Fibroblast of pulmonary artery (primary cell): Measurements from ENCODE around the gene PLEKHM3.
"Not testable (repeated sequence)": the region's sequence is repeated elsewhere in the genome, so short reads cannot be mapped to it uniquely, and the experiment has no call there.

ENCODE experiments used
- DNase-seq: peaks from one replicate; pipeline ENCODE4 v3.0.0-alpha.2; 2010; ENCODE audit warnings: low read depth
- H3K4me3 ChIP-seq: replicated peaks from 2 replicates; pipeline ENCODE4 v1.5.1; 2011; ENCODE audit warnings: low read depth, mild to moderate bottlenecking, control low read depth, low read length, moderate library complexity
- TF ChIP-seq, protein P1 (sequence below): IDR thresholded peaks from 2 replicates; pipeline ENCODE4 v1.5.1; 2011; ENCODE audit warnings: mild to moderate bottlenecking, control low read depth, low read length, inconsistent platforms; ENCODE audit errors: missing control alignments

PLEKHM3 gene

DNA sequence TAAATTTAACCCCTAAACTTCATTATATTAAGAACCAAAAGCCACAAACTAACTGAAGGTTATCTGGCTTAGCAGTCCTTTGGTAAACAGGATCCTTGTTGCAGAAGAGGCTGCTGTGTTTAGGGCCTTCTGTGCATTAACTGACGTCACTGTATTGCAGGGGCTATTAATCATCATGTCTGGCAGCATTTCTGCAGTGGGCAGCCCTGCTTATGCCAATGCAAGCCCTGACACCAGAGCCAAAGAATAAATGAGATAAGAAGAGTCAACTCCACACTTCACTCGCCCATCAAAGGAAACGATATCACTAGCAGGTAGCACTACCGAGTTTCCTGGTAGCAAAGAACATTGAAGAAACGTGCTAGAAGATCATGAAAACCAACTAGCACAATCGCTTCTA, 110.6 kb downstream of the PLEKHM3 start:
- H3K4me3 ChIP-seq, result no peak overlapping the region
- TF ChIP-seq, protein P1, sequence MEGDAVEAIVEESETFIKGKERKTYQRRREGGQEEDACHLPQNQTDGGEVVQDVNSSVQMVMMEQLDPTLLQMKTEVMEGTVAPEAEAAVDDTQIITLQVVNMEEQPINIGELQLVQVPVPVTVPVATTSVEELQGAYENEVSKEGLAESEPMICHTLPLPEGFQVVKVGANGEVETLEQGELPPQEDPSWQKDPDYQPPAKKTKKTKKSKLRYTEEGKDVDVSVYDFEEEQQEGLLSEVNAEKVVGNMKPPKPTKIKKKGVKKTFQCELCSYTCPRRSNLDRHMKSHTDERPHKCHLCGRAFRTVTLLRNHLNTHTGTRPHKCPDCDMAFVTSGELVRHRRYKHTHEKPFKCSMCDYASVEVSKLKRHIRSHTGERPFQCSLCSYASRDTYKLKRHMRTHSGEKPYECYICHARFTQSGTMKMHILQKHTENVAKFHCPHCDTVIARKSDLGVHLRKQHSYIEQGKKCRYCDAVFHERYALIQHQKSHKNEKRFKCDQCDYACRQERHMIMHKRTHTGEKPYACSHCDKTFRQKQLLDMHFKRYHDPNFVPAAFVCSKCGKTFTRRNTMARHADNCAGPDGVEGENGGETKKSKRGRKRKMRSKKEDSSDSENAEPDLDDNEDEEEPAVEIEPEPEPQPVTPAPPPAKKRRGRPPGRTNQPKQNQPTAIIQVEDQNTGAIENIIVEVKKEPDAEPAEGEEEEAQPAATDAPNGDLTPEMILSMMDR, result no peak
- DNase-seq, result no peak

DNA sequence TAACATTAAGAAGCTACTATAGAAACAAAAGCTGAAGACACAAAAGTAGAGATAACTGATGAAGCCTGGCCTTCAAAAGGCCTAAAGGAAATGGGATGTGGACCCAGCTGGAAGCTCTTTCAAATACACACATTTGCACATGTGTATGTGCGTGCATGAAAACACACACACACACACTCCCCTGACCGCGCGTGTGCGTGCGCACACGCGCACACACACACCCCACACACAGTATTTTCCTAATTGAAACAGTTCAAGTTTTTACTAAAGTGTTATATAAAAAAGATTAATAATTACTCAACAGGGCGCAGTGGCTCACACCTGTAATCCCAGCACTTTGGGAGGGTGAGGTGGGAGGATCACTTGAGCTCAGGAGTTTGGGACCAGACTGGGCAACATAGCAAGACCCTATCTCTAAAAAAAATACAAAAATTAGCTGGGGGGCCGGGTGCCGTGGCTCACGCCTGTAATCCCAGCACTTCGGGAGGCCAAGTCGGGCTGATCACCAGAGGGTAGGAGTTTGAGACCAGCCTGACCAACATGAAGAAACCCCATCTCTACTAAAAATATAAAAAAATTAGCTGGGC, 111.5 kb downstream of the PLEKHM3 start:
- no peak for DNase-seq
- no peak overlapping the region for H3K4me3 ChIP-seq
- TF ChIP-seq, protein P1, result no peak

DNA sequence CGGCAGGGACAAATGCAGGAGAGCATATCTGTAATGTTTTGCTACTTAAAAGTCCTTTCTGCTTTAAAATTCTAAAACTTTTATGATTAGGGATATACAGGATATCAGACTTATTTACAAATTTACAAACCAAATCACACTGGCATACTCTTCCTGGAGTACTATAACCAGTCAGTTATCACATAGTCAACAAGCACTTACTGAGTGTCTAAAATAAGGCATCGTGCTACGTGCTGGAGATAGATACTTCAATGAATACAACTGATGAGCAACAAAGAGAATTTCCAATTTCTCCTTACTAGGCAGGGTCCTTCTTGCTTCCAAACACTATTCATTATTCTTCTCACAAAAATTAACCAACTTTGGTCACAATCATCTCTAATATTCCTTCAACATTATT, 113.5 kb downstream of the PLEKHM3 start:
- DNase-seq, result no peak
- TF ChIP-seq, protein P1, result no peak

DNA sequence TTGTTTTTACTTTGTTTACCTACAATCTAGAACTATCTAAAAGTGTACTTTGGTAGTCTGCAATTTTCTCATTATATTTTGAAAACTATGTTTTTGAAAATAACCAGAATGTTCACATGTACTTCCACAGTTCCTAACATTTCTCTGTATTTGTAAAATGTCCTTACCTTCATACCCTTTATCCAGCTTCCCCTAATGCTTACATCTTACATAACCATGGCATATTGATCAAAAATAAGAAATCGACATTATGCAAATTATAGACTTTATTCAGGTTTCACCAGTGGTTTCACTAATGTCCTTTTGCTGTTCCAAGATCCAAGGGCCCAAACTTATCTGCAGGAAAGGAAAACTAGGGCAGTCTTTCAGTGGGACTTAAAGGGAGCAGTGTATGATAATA, 114.1 kb downstream of the PLEKHM3 start:
- H3K4me3 ChIP-seq, result no peak overlapping the region
- TF ChIP-seq, protein P1, result no peak
- no peak for DNase-seq

More for the DNA sequence above, 113.5 kb downstream of the PLEKHM3 start:
- no peak overlapping the region for H3K4me3 ChIP-seq

DNA sequence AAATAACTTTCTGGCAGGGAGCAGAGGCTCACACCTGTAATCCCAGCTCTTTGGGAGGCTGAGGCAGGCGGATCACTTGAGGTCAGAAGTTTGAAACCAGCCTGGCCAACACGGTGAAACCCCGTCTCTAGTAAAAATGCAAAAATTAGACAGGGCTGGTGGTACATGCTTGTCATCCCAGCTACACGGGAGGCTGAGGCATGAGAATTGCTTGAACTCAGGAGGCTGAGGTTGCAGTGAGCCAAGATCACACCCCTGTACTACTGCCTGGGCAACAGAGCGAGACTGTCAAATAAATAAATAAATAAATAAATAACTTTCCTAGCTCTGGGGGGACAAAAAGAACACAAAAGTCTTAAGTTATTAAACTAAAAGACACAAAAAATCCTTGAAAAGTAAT, 118.8 kb downstream of the PLEKHM3 start:
- H3K4me3 ChIP-seq, DNase-seq: not testable (repeated sequence)

DNA sequence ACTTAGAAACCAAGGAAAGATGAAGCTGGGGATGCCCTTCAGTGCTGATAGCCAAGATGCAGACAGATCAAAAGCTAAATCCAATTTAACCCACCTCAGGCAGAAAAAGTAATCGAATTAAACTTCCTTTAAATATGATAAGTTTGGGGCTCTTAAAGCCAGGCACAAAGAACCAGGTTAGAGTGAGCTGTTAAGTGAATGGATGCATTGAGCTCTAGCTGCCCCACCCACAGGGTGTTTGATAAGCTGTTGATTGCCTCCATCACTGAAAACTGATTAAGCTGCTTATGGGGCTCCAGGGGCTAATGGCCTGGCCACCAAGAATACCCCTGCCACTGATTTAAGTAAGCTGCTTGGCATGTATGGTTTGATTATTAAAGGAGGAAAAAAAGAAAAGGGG, 119.8 kb downstream of the PLEKHM3 start:
- no peak overlapping the region for H3K4me3 ChIP-seq
- no peak for DNase-seq
- TF ChIP-seq, protein P1, result no peak

DNA sequence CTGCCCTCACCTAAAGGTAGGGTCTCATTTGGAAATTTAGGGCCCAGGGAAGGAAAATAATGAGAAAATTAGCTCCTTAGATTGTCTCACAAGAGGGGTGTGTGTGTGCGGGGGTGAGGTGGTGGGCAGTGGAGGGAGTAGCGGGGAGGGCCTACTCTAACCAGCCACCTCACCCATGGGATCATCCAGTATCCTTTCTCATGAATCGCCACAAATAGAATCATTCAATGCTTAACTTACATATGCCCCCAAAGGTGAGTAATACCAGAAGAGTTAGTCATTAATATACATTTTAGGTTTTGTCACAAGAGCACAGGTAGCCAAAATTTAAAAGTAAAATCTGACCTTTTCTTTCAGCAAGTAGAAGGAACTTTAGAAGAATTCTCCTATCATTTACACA, 122.1 kb downstream of the PLEKHM3 start:
- TF ChIP-seq, protein P1, result no peak

More for the DNA sequence above, 122.1 kb downstream of the PLEKHM3 start:
- H3K4me3 ChIP-seq, result no peak overlapping the region
- no peak for DNase-seq
